SK-N-SH (cell line): Measurements from ENCODE around the gene HBG1. TPM values are rescaled to one million over a fixed set of nuclear protein-coding genes. Genes with fewer than 3 reads are reported as not detected.

Source experiments
- CTCF ChIA-PET: fragments of 300-600, 350-600 bp; formaldehyde crosslinking; extraction: SDS; loops from one replicate; lab custom pipeline; 2021; lab: Yijun Ruan, JAX
- POLR2A ChIA-PET: fragments of 350-600 bp; sonication (Branson Sonifier 250); formaldehyde crosslinking; extraction: SDS; loops from one replicate; lab custom pipeline; 2020; ENCODE audit warnings: antibody characterized with exemption, inconsistent platforms; lab: Yijun Ruan, JAX
- DNase-seq: peaks from one replicate; pipeline ENCODE4 v3.0.0; 2012
- H2AFZ ChIP-seq: fragments of 200-600 bp; sonication (generic); 2 replicates; pipeline ENCODE4 v1.8.1; 2016; ENCODE audit warnings: antibody characterized with exemption, mild to moderate bottlenecking, low read depth
- H3F3A ChIP-seq: fragments of 200-600 bp; sonication (generic); replicated peaks from 2 replicates; pipeline ENCODE3; 2016; ENCODE audit warnings: antibody characterized with exemption, mild to moderate bottlenecking; ENCODE audit not compliant: insufficient read depth
- H3K27ac ChIP-seq, 2 experiments: fragments of 200-500 bp in 1 of 2; fragments of 200-600 bp in 1 of 2; sonication (Bioruptor generic) in 1 of 2; sonication (generic), shearing (Covaris generic) in 1 of 2; 2 replicates each; pipeline versions ENCODE4 v1.5.1 to v1.6.1; 2014 to 2016; ENCODE audit warnings: low read depth in 2 of 2, inconsistent platforms in 1 of 2, low read length in 1 of 2, mild to moderate bottlenecking in 1 of 2, mixed read lengths in 1 of 2
- H3K27me3 ChIP-seq: fragments of 200-600 bp; sonication (generic), shearing (Covaris generic); 2 replicates; pipeline ENCODE4 v1.6.1; 2016; ENCODE audit warnings: mixed run types; ENCODE audit not compliant: insufficient read depth
- H3K36me3 ChIP-seq, 2 experiments: fragments of 200-500 bp in 1 of 2; fragments of 200-600 bp in 1 of 2; sonication (Bioruptor generic) in 1 of 2; sonication (generic) in 1 of 2; replicated peaks in 1 of 2; 2 replicates each; pipeline versions ENCODE3 to v1.5.1; 2014 to 2016; ENCODE audit warnings: low read length in 1 of 2, mild to moderate bottlenecking in 1 of 2; ENCODE audit not compliant: insufficient read depth in 2 of 2, control insufficient read depth in 1 of 2
- H3K4me1 ChIP-seq, 2 experiments: fragments of 200-500 bp in 1 of 2; fragments of 200-600 bp in 1 of 2; sonication (Bioruptor generic) in 1 of 2; sonication (generic), shearing (Covaris generic) in 1 of 2; 2 replicates each; pipeline versions ENCODE4 v1.5.1 to v1.6.1; 2014 to 2016; ENCODE audit warnings: low read depth in 1 of 2, low read length in 1 of 2, mixed run types in 1 of 2; ENCODE audit not compliant: insufficient read depth in 2 of 2, control insufficient read depth in 1 of 2
- H3K4me2 ChIP-seq: fragments of 200-600 bp; sonication (generic), shearing (Covaris generic); 2 replicates; pipeline ENCODE4 v1.6.1; 2017; ENCODE audit warnings: mixed run types
- H3K4me3 ChIP-seq, 2 experiments: fragments of 200-500 bp in 1 of 2; fragments of 200-600 bp in 1 of 2; sonication (Bioruptor generic) in 1 of 2; sonication (generic), shearing (Covaris generic) in 1 of 2; 2 replicates each; pipeline versions ENCODE4 v1.5.1 to v1.8.1; 2014 to 2016; ENCODE audit warnings: low read depth in 2 of 2, inconsistent platforms in 1 of 2, low read length in 1 of 2, mild to moderate bottlenecking in 1 of 2, mixed read lengths in 1 of 2, moderate library complexity in 1 of 2
- H3K79me2 ChIP-seq: fragments of 200-600 bp; sonication (generic); 2 replicates; pipeline ENCODE4 v1.8.1; 2017; ENCODE audit warnings: mild to moderate bottlenecking; ENCODE audit not compliant: insufficient read depth
- H3K9ac ChIP-seq: fragments of 200-600 bp; sonication (generic); 2 replicates; pipeline ENCODE4 v1.6.1; 2017; ENCODE audit warnings: mixed run types
- H3K9me2 ChIP-seq: fragments of 200-600 bp; sonication (generic); 2 replicates; pipeline ENCODE4 v1.6.1; 2017; ENCODE audit warnings: mixed run types
- H3K9me3 ChIP-seq: fragments of 200-600 bp; sonication (generic); 2 replicates; pipeline ENCODE4 v1.6.1; 2017; ENCODE audit warnings: mixed run types, mild to moderate bottlenecking, moderate library complexity
- H4K20me1 ChIP-seq: fragments of 200-600 bp; sonication (generic); 2 replicates; pipeline ENCODE4 v1.6.1; 2017; ENCODE audit warnings: mild to moderate bottlenecking, mixed run types; ENCODE audit not compliant: insufficient read depth
- CHD2 ChIP-seq: fragments of 150-350 bp; IDR thresholded peaks from 2 replicates; pipeline ENCODE4 v1.6.1; 2018; ENCODE audit warnings: low read length; ENCODE audit not compliant: partially characterized antibody
- ELF1 ChIP-seq: IDR thresholded peaks from 2 replicates; pipeline ENCODE4 v1.4.0; 2012
- EP300 ChIP-seq, 2 experiments: IDR thresholded peaks; 2 replicates each; pipeline versions ENCODE4 v1.4.0 to v1.6.1; 2012; ENCODE audit warnings: borderline replicate concordance in 1 of 2, low read depth in 1 of 2, low read length in 1 of 2
- EZH2phosphoT487 ChIP-seq: fragments of 200-600 bp; sonication (generic); IDR thresholded peaks from 2 replicates; pipeline ENCODE4 v1.6.1; 2017; ENCODE audit warnings: low read depth, mixed run types, mild to moderate bottlenecking, antibody characterized with exemption, moderate library complexity, borderline replicate concordance
- FOSL2 ChIP-seq: IDR thresholded peaks from 2 replicates; pipeline ENCODE4 v1.4.0; 2012; ENCODE audit warnings: low read depth, mild to moderate bottlenecking, moderate library complexity, borderline replicate concordance
- FOXJ3 ChIP-seq: sonication (generic); formaldehyde crosslinking; IDR thresholded peaks from 2 replicates; pipeline ENCODE4 v1.5.1; 2020; ENCODE audit warnings: mild to moderate bottlenecking, missing genetic modification reagents
- FOXM1 ChIP-seq: IDR thresholded peaks from 2 replicates; pipeline ENCODE4 v1.4.0; 2012; ENCODE audit warnings: low read depth, mild to moderate bottlenecking
- GATA2 ChIP-seq: sonication (generic); formaldehyde crosslinking; IDR thresholded peaks from 2 replicates; pipeline ENCODE4 v1.5.0; 2020; ENCODE audit warnings: mild to moderate bottlenecking, missing genetic modification reagents
- JUND ChIP-seq: IDR thresholded peaks from 2 replicates; pipeline ENCODE4 v1.4.0; 2012
- MEF2A ChIP-seq: IDR thresholded peaks from 2 replicates; pipeline ENCODE4 v1.4.0; 2012; ENCODE audit warnings: low read depth, borderline replicate concordance
- NRF1 ChIP-seq: IDR thresholded peaks from 2 replicates; pipeline ENCODE4 v1.6.1; 2012; ENCODE audit warnings: low read depth, mild to moderate bottlenecking, low read length
- PBX3 ChIP-seq: IDR thresholded peaks from 2 replicates; pipeline ENCODE4; 2012
- RCOR1 ChIP-seq: fragments of 150-350 bp; IDR thresholded peaks from 2 replicates; pipeline ENCODE4 v1.6.1; 2017; ENCODE audit warnings: antibody characterized with exemption, low read length
- RXRA ChIP-seq: IDR thresholded peaks from 2 replicates; pipeline ENCODE4 v1.4.0; 2012; ENCODE audit warnings: low read depth, mild to moderate bottlenecking, borderline replicate concordance
- SIN3A ChIP-seq: IDR thresholded peaks from 2 replicates; pipeline ENCODE4 v1.6.1; 2012; ENCODE audit warnings: low read depth, mild to moderate bottlenecking, low read length, moderate library complexity, borderline replicate concordance
- TAF1 ChIP-seq: IDR thresholded peaks from 2 replicates; pipeline ENCODE4 v1.6.1; 2012; ENCODE audit warnings: low read depth, mild to moderate bottlenecking, low read length, moderate library complexity, borderline replicate concordance
- TCF12 ChIP-seq: IDR thresholded peaks from 2 replicates; pipeline ENCODE4 v1.4.0; 2012
- TEAD4 ChIP-seq: IDR thresholded peaks from 2 replicates; pipeline ENCODE4 v1.4.0; 2012; ENCODE audit warnings: mild to moderate bottlenecking, borderline replicate concordance; ENCODE audit not compliant: insufficient read depth
- USF1 ChIP-seq: IDR thresholded peaks from 2 replicates; pipeline ENCODE4 v1.4.0; 2012; ENCODE audit warnings: low read depth, borderline replicate concordance
- YY1 ChIP-seq: IDR thresholded peaks from 2 replicates; pipeline ENCODE4 v1.4.0; 2012; ENCODE audit warnings: low read depth, mild to moderate bottlenecking
- ZBTB33 ChIP-seq: IDR thresholded peaks from 2 replicates; pipeline ENCODE4 v1.4.0; 2012; ENCODE audit warnings: low read depth, borderline replicate concordance
- WGBS: methylation state at CpG from one replicate; pipeline ENCODE4 v1.1.6; 2017; ENCODE audit warnings: low lambda C conversion rate; 5-methylcytosine and 5-hydroxymethylcytosine counted together
- polyA plus RNA-seq, 3 experiments: library from polyadenylated mRNA; depleted of rRNA; stranded (reverse); fragments of >200 nt; gene quantifications; 2 replicates each; pipeline ENCODE4 v1.2.3, GENCODE V29; 2012
- TF ChIP-seq, protein P1 (sequence below): IDR thresholded peaks from 2 replicates; pipeline ENCODE4 v1.4.0; 2012; ENCODE audit warnings: low read depth

The HBG1 gene
- polyA plus RNA-seq, 1 of the 3 experiments (the other 2 are of a cell fraction), result not detected

DNA sequence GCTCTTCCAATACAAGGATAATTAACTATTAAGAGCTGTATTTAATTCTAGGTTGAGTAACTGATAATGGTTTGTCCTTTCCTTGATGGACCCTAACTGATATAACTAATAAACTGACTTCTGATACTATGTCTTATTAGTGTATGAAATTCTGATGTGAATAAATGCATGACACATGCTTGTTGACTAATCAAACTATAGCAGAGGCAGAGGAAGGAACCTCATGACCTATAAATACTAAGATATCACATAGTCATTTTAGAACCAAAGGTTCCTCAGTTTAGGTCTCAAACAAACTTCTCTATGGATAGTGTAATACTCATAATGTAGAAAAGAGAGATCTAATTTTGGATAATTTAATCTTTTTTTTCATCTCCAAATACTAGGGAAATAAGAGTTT, 10.6 kb downstream of the HBG1 start:
- TF ChIP-seq USF1, result no peak
- TF ChIP-seq JUND, result no peak
- no peak for TF ChIP-seq FOXJ3 (CRISPR knock-in tag)
- TF ChIP-seq, protein P1, sequence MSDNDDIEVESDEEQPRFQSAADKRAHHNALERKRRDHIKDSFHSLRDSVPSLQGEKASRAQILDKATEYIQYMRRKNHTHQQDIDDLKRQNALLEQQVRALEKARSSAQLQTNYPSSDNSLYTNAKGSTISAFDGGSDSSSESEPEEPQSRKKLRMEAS, result no peak
- no peak for TF ChIP-seq GATA2
- Histone ChIP-seq H3K9ac (no peak overlapping the region), H3K27ac (no peak overlapping the region), H3K9me2 (no peaks in the 10 kb centered on the region), H3K4me3 (no peak overlapping the region), H3K9me3 (no peaks in the 10 kb centered on the region), H3K79me2 (no peaks in the 10 kb centered on the region), H2AFZ (no peak overlapping the region), H3K4me1 (no peaks in the 10 kb centered on the region), H3K4me2 (no peak overlapping the region), H4K20me1 (no peaks in the 10 kb centered on the region), H3K27me3 (no peaks in the 10 kb centered on the region), H3F3A (no peaks in the 10 kb centered on the region), H3K36me3 (no peaks in the 10 kb centered on the region)
- no peak for DNase-seq
- ChIA-PET POLR2A (no interaction called here), CTCF (no interaction called here)

- TF ChIP-seq RXRA, result no peak
- TF ChIP-seq EZH2phosphoT487, result no peak
- TF ChIP-seq TCF12, result no peak
- no peak for TF ChIP-seq TAF1
- TF ChIP-seq RCOR1, result no peak
- no peak for TF ChIP-seq FOXM1
- no peak for TF ChIP-seq GATA2
- POLR2A ChIA-PET, result no interaction called here
- no peak overlapping the region for H3K9ac ChIP-seq
Observed at GRCh38 chr11:5238486-5238885, 11.2 kb downstream of the HBG1 start.

GRCh38 chr11:5237420-5237819, 12.2 kb downstream of the HBG1 start:
- H3K9me3 ChIP-seq, result no peaks in the 10 kb centered on the region
- CTCF ChIA-PET, result no interaction called here
- no peak overlapping the region for H3K4me3 ChIP-seq
- WGBS, result 3% methylated on average over 2 of the region's 2 CpGs
- H3K9me2 ChIP-seq, result no peaks in the 10 kb centered on the region
- H3K36me3 ChIP-seq, result no peaks in the 10 kb centered on the region
- no peaks in the 10 kb centered on the region for H3K27me3 ChIP-seq
- H4K20me1 ChIP-seq, result no peaks in the 10 kb centered on the region
- POLR2A ChIA-PET, result no interaction called here
- no peaks in the 10 kb centered on the region for H3K4me1 ChIP-seq
- H3K4me2 ChIP-seq, result no peak overlapping the region
- DNase-seq, result no peak
- no peaks in the 10 kb centered on the region for H3K79me2 ChIP-seq
- no peak overlapping the region for H3K9ac ChIP-seq
- H3K27ac ChIP-seq, result no peak overlapping the region
- H2AFZ ChIP-seq, result no peak overlapping the region
- no peaks in the 10 kb centered on the region for H3F3A ChIP-seq
- TF ChIP-seq PBX3, result no peak
- TF ChIP-seq JUND, result no peak
- TF ChIP-seq FOXJ3 (CRISPR knock-in tag), result no peak
- no peak for TF ChIP-seq EP300 (IDR thresholded peaks at IDR 0.05; ENCODE audit: borderline replicate concordance in 1 of 2, low read depth in 1 of 2, low read length in 1 of 2)
- no peak for TF ChIP-seq MEF2A
- TF ChIP-seq YY1, result no peak
- TF ChIP-seq ELF1, result no peak
- TF ChIP-seq SIN3A, result no peak
- TF ChIP-seq TEAD4, result no peak
- TF ChIP-seq FOSL2, result no peak
- TF ChIP-seq CHD2, result no peak
- TF ChIP-seq RCOR1, result no peak
- no peak for TF ChIP-seq ZBTB33
- TF ChIP-seq NRF1, result no peak
- no peak for TF ChIP-seq FOXM1

More at GRCh38 chr11:5238486-5238885, 11.2 kb downstream of the HBG1 start:
- Histone ChIP-seq H3K36me3 (no peaks in the 10 kb centered on the region), H3K4me3 (no peak overlapping the region), H3K9me3 (no peaks in the 10 kb centered on the region), H3K27ac (no peak overlapping the region), H4K20me1 (no peaks in the 10 kb centered on the region), H2AFZ (no peak overlapping the region), H3F3A (no peaks in the 10 kb centered on the region), H3K79me2 (no peaks in the 10 kb centered on the region), H3K9me2 (no peaks in the 10 kb centered on the region), H3K4me1 (no peaks in the 10 kb centered on the region), H3K27me3 (no peaks in the 10 kb centered on the region), H3K4me2 (no peak overlapping the region)
- DNase-seq, result no peak
- CTCF ChIA-PET, result no interaction called here
- WGBS, result 0% methylated on average over 2 of the region's 2 CpGs
